Body of pancreas (tissue), 4 donors: ENCODE data around the gene OR10H5. TPM values are rescaled to one million over a fixed set of nuclear protein-coding genes. Genes with fewer than 3 reads are reported as not detected.
"Not testable (repeated sequence)": the region's sequence is repeated elsewhere in the genome, so short reads cannot be mapped to it uniquely, and the experiment has no call there.

Source experiments
- ATAC-seq: fragments of 150-250 bp; one replicate; pipeline ENCODE4 v1.9.1; 2016
- DNase-seq, 4 donors: peaks; one replicate each; pipeline ENCODE4 v3.0.0-alpha.2; 2019
- H3K27ac ChIP-seq, 4 donors: fragments of 200-600 bp; sonication (generic); 1 replicate in 3 of 4; 2 replicates in 1 of 4; pipeline versions ENCODE4 v1.5.1 to v1.6.1; 2016 to 2019; ENCODE audit warnings: mild to moderate bottlenecking in 1 of 4, mixed read lengths in 1 of 4, moderate library complexity in 1 of 4
- H3K27me3 ChIP-seq, 2 donors: fragments of 200-600 bp; sonication (generic); one replicate each; pipeline ENCODE4 v1.6.0; 2016; ENCODE audit warnings: mild to moderate bottlenecking in 1 of 2
- H3K36me3 ChIP-seq, 2 donors: fragments of 200-600 bp; sonication (generic); replicated peaks in 1 of 2; 2 replicates each; pipeline ENCODE4 v1.5.1; 2016; ENCODE audit warnings: low read depth in 2 of 2; ENCODE audit not compliant: insufficient read depth in 1 of 2
- H3K4me1 ChIP-seq: fragments of 200-600 bp; sonication (generic); one replicate; pipeline ENCODE4 v1.6.0; 2016
- H3K4me3 ChIP-seq, 2 donors: fragments of 200-600 bp; sonication (generic); 1 replicate in 1 of 2; 2 replicates in 1 of 2; pipeline ENCODE4 v1.5.1; 2016 to 2019
- H3K9me3 ChIP-seq, 3 donors: fragments of 200-600 bp; sonication (generic); 1 replicate in 2 of 3; 2 replicates in 1 of 3; pipeline ENCODE4 v1.5.1; 2016
- CTCF ChIP-seq, 7 experiments: fragments of 450-650 bp in 4 of 7; fragments of 200-600 bp in 3 of 7; sonication (generic) in 3 of 7; IDR thresholded peaks; one replicate each; pipeline ENCODE4 v1.5.1; 2016 to 2019; ENCODE audit warnings: antibody characterized with exemption in 7 of 7
- POLR2A ChIP-seq, 3 donors: fragments of 450-650 bp; IDR thresholded peaks; one replicate each; pipeline ENCODE4 v1.6.1; 2016; ENCODE audit warnings: antibody characterized with exemption in 3 of 3, mild to moderate bottlenecking in 2 of 3
- WGBS, 2 donors: methylation state at CpG; one replicate each; pipeline ENCODE4 v1.1.5; 2017; 5-methylcytosine and 5-hydroxymethylcytosine counted together
- intact Hi-C: fragments of 100-400 bp; cut with DNase I; formaldehyde crosslinking; loops from one replicate; pipeline ENCODE4 v1.15.1; 2023
- total RNA-seq, 2 donors: library from RNA; depleted of rRNA; stranded (reverse); fragments of >200 nt; gene quantifications; one replicate each; pipeline ENCODE4 v1.1.0, GENCODE V29; 2016

Gene OR10H5
- total RNA-seq, 2 donors from 2014 or later = not detected

- Histone ChIP-seq H3K9me3 (no peaks in the 10 kb centered on the region), H3K27me3 (no peaks in the 10 kb centered on the region), H3K4me1 (peaks cover 12% of the 10 kb centered on the region), H3K36me3 (no peaks in the 10 kb centered on the region), H3K27ac (no peak overlapping the region), H3K4me3 (no peak overlapping the region)
- DNase-seq = no peak
- ATAC-seq = no peak
- TF ChIP-seq POLR2A (IDR thresholded peaks at IDR 0.05) = no peak
- TF ChIP-seq CTCF (IDR thresholded peaks at IDR 0.05) = no peak
- 72 to 74% methylated on average over 5 of the region's 5 CpGs for WGBS, 2 donors
- intact Hi-C loops = no loop called here
These were observed 5.8 kb upstream of the OR10H5 start for GRCh38 chr19:15781661-15782060.

- Histone ChIP-seq H3K27me3 (no peaks in the 10 kb centered on the region), H3K9me3 (no peaks in the 10 kb centered on the region), H3K27ac (no peak overlapping the region), H3K4me3 (no peak overlapping the region), H3K4me1 (peaks cover 12% of the 10 kb centered on the region), H3K36me3 (no peaks in the 10 kb centered on the region)
- WGBS, 2 donors = 53 to 61% methylated on average over 3 of the region's 3 CpGs
- ATAC-seq (no peak), DNase-seq (no peak)
- TF ChIP-seq POLR2A (IDR thresholded peaks at IDR 0.05) (no peak), CTCF (IDR thresholded peaks at IDR 0.05) (no peak)
- intact Hi-C loops = no loop called here
These were observed 5.2 kb upstream of the OR10H5 start for GRCh38 chr19:15782211-15782610.

- DNase-seq, H3K4me3 ChIP-seq, H3K27ac ChIP-seq, H3K27me3 ChIP-seq, H3K36me3 ChIP-seq, H3K9me3 ChIP-seq, ATAC-seq, intact Hi-C loops: not testable (repeated sequence)
- peaks cover 12% of the 10 kb centered on the region for H3K4me1 ChIP-seq
- WGBS, 2 donors = 30 to 51% methylated on average over 7 of the region's 7 CpGs
These were observed 4.6 kb upstream of the OR10H5 start for GRCh38 chr19:15782896-15783295.

- 68% methylated on average over 4 of the region's 4 CpGs for WGBS, 2 donors
- H3K9me3 ChIP-seq = no peaks in the 10 kb centered on the region
- H3K4me1 ChIP-seq = no peaks in the 10 kb centered on the region
- intact Hi-C loops = no loop called here
- H3K36me3 ChIP-seq = no peaks in the 10 kb centered on the region
- ATAC-seq (no peak), DNase-seq (no peak)
- H3K4me3 ChIP-seq = no peak overlapping the region
- H3K27me3 ChIP-seq = no peaks in the 10 kb centered on the region
- H3K27ac ChIP-seq = no peak overlapping the region
- TF ChIP-seq CTCF (IDR thresholded peaks at IDR 0.05) (no peak), POLR2A (IDR thresholded peaks at IDR 0.05) (no peak)
These were observed 1.3 kb downstream of the OR10H5 start for GRCh38 chr19:15788594-15789270.

GRCh38 chr19:15790096-15790495 is 2.6 kb downstream of the OR10H5 start:
- WGBS, 2 donors = 47 to 53% methylated on average over 6 of the region's 6 CpGs

GRCh38 chr19:15794279-15794678 is 6.8 kb downstream of the OR10H5 start:
- H3K27me3 ChIP-seq, H3K4me3 ChIP-seq, H3K27ac ChIP-seq, H3K4me1 ChIP-seq, ATAC-seq, H3K36me3 ChIP-seq, intact Hi-C loops, DNase-seq, H3K9me3 ChIP-seq: not testable (repeated sequence)
- 79 to 81% methylated on average over 16 to 17 of the region's 18 CpGs for WGBS, 2 donors

More at GRCh38 chr19:15790096-15790495, 2.6 kb downstream of the OR10H5 start:
- no peak overlapping the region for H3K4me3 ChIP-seq
- no peak overlapping the region for H3K27ac ChIP-seq
- no peak for ATAC-seq
- H3K4me1 ChIP-seq = no peaks in the 10 kb centered on the region
- TF ChIP-seq POLR2A (IDR thresholded peaks at IDR 0.05) (no peak), CTCF (IDR thresholded peaks at IDR 0.05) (no peak)
- H3K36me3 ChIP-seq = no peaks in the 10 kb centered on the region
- no peak for DNase-seq
- H3K27me3 ChIP-seq = no peaks in the 10 kb centered on the region
- intact Hi-C loops = no loop called here
- H3K9me3 ChIP-seq = no peaks in the 10 kb centered on the region
